ENCODE results near the gene KDM6A. TPM values are rescaled to one million over a fixed set of nuclear protein-coding genes. Genes with fewer than 3 reads are reported as not detected.

Gene KDM6A
- total and polyA plus RNA-seq, 2 of the 13 experiments (the other 11 are each of a cell fraction or from before 2014, with no cell fraction given), result 16.7 to 18.2 TPM

DNA sequence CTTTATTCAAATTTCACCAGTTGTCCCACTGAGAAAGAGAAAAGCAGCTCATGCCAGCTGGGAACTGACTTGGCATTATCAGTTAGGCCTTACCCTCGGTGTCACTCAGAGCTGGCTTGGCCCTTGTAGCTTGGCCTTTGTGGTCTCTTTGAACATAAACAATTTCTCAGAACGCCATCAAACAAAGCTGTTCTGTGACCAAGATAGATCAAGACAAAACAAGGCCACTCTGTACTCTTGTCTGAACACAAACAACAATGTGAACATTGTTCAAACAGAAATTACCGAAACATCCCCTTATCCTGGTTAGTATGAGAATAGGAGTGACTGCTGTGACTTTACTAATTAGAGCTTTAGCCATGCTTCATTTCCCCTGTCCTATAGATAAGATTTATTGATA, 270.5 kb downstream of the KDM6A start (continued):
- TF ChIP-seq, protein P1, sequence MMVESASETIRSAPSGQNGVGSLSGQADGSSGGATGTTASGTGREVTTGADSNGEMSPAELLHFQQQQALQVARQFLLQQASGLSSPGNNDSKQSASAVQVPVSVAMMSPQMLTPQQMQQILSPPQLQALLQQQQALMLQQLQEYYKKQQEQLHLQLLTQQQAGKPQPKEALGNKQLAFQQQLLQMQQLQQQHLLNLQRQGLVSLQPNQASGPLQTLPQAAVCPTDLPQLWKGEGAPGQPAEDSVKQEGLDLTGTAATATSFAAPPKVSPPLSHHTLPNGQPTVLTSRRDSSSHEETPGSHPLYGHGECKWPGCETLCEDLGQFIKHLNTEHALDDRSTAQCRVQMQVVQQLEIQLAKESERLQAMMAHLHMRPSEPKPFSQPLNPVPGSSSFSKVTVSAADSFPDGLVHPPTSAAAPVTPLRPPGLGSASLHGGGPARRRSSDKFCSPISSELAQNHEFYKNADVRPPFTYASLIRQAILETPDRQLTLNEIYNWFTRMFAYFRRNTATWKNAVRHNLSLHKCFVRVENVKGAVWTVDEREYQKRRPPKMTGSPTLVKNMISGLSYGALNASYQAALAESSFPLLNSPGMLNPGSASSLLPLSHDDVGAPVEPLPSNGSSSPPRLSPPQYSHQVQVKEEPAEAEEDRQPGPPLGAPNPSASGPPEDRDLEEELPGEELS (CRISPR knock-in tag; IDR thresholded peaks at IDR 0.05), result 0 out of 2 replicates have a peak, but pooled peaks have one; percentile 14
- TF ChIP-seq AHR (CRISPR knock-in tag; IDR thresholded peaks at IDR 0.05) (no peak), CBX2 (IDR thresholded peaks at IDR 0.05; ENCODE audit: low read depth, low read length) (no peak), CBX2 (CRISPR knock-in tag; IDR thresholded peaks at IDR 0.05; ENCODE audit: low read depth) (no peak), SOX13 (IDR thresholded peaks at IDR 0.05) (no peak; the same call in 1 of the 2 replicates), SOX13 (CRISPR knock-in tag; conservative IDR thresholded peaks at IDR 0.05 in 1 of 2, IDR thresholded peaks at IDR 0.05 in 1 of 2) (peak in 1 of 2 experiments; percentile 89; a peak in 2 of 4 replicates), ZNF350 (CRISPR knock-in tag; IDR thresholded peaks at IDR 0.05; ENCODE audit: borderline replicate concordance, low read depth) (no peak), REL (CRISPR knock-in tag; conservative IDR thresholded peaks at IDR 0.05) (no peak), ZSCAN12 (CRISPR knock-in tag; IDR thresholded peaks at IDR 0.05) (no peak), DR1 (CRISPR knock-in tag; IDR thresholded peaks at IDR 0.05) (no peak), NR2F6 (IDR thresholded peaks at IDR 0.05) (no peak), NR2F6 (CRISPR knock-in tag; IDR thresholded peaks at IDR 0.05) (peak; percentile 16; the same call in 1 of the 2 replicates), ZNF138 (CRISPR knock-in tag; IDR thresholded peaks at IDR 0.05; ENCODE audit: low read depth) (no peak), TSC22D2 (CRISPR knock-in tag; IDR thresholded peaks at IDR 0.05; ENCODE audit: borderline replicate concordance) (no peak), MAF1 (CRISPR knock-in tag; IDR thresholded peaks at IDR 0.05; ENCODE audit: borderline replicate concordance) (no peak), ZNF296 (CRISPR knock-in tag; conservative IDR thresholded peaks at IDR 0.05) (no peak), E2F5 (CRISPR knock-in tag; conservative IDR thresholded peaks at IDR 0.05) (no peak), AGO1 (IDR thresholded peaks at IDR 0.05; ENCODE audit: low read depth, low read length, poor library complexity, severe bottlenecking) (no peak), SCMH1 (CRISPR knock-in tag; IDR thresholded peaks at IDR 0.05; ENCODE audit: borderline replicate concordance) (no peak), ZFP36 (IDR thresholded peaks at IDR 0.05; ENCODE audit: borderline replicate concordance, low read depth, low read length, partially characterized antibody) (no peak)
- TF ChIP-seq, protein P2, sequence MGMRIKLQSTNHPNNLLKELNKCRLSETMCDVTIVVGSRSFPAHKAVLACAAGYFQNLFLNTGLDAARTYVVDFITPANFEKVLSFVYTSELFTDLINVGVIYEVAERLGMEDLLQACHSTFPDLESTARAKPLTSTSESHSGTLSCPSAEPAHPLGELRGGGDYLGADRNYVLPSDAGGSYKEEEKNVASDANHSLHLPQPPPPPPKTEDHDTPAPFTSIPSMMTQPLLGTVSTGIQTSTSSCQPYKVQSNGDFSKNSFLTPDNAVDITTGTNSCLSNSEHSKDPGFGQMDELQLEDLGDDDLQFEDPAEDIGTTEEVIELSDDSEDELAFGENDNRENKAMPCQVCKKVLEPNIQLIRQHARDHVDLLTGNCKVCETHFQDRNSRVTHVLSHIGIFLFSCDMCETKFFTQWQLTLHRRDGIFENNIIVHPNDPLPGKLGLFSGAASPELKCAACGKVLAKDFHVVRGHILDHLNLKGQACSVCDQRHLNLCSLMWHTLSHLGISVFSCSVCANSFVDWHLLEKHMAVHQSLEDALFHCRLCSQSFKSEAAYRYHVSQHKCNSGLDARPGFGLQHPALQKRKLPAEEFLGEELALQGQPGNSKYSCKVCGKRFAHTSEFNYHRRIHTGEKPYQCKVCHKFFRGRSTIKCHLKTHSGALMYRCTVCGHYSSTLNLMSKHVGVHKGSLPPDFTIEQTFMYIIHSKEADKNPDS (CRISPR knock-in tag; IDR thresholded peaks at IDR 0.05), result no peak
- TF ChIP-seq, protein P3, sequence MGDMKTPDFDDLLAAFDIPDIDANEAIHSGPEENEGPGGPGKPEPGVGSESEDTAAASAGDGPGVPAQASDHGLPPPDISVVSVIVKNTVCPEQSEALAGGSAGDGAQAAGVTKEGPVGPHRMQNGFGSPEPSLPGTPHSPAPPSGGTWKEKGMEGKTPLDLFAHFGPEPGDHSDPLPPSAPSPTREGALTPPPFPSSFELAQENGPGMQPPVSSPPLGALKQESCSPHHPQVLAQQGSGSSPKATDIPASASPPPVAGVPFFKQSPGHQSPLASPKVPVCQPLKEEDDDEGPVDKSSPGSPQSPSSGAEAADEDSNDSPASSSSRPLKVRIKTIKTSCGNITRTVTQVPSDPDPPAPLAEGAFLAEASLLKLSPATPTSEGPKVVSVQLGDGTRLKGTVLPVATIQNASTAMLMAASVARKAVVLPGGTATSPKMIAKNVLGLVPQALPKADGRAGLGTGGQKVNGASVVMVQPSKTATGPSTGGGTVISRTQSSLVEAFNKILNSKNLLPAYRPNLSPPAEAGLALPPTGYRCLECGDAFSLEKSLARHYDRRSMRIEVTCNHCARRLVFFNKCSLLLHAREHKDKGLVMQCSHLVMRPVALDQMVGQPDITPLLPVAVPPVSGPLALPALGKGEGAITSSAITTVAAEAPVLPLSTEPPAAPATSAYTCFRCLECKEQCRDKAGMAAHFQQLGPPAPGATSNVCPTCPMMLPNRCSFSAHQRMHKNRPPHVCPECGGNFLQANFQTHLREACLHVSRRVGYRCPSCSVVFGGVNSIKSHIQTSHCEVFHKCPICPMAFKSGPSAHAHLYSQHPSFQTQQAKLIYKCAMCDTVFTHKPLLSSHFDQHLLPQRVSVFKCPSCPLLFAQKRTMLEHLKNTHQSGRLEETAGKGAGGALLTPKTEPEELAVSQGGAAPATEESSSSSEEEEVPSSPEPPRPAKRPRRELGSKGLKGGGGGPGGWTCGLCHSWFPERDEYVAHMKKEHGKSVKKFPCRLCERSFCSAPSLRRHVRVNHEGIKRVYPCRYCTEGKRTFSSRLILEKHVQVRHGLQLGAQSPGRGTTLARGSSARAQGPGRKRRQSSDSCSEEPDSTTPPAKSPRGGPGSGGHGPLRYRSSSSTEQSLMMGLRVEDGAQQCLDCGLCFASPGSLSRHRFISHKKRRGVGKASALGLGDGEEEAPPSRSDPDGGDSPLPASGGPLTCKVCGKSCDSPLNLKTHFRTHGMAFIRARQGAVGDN (CRISPR knock-in tag; IDR thresholded peaks at IDR 0.05), result no peak
